Measurements from ENCODE around the gene ZNF501.

Gene ZNF501

GRCh38 chr3:44729384-44729910 lies at the start of gene ZNF501:
ZNF501 (plus strand) TSS chr3:44729635; CDS start chr3:44734422, 4,787 bp downstream.
- DNase-seq, result peak; percentile 81

GRCh38 chr3:44680921-44681455 lies 48.4 kb upstream of the ZNF501 start:
- DNase-seq, result no peak

DNA sequence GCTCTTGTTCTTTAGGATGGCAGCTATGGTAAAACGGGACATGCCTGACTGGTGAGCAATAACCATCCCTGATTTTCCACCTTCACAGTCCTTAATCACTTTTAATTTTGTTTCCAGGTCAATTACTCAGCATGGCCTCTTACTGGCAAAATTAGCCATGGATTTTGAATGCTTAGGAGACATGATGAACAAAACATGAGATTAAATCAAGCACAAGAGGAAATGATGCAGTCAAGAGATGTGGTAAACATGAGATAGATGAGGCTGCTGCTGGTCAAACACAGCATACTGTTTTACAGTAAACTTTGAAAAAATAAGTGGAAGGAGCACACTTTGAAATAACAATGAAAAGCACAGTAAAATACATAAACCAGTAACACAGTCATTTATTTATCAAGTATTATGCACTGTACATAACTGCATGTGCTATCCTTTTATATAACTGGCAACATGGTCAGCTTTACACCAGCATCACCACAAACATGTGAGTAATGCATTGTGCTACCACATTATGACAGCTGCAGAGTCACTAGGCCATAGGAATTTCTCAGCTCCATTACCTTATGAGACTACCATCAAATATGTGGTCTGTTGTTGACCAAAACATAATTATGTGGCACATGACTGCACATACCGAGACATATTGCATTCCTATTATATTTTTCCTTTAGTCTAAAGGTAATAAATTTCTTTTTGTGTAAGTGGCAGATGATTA lies 47.1 kb upstream of the ZNF501 start:
- no peak for DNase-seq

GRCh38 chr3:44685128-44685800 lies 44.2 kb upstream of the ZNF501 start:
- DNase-seq, result peak; percentile 74

DNA sequence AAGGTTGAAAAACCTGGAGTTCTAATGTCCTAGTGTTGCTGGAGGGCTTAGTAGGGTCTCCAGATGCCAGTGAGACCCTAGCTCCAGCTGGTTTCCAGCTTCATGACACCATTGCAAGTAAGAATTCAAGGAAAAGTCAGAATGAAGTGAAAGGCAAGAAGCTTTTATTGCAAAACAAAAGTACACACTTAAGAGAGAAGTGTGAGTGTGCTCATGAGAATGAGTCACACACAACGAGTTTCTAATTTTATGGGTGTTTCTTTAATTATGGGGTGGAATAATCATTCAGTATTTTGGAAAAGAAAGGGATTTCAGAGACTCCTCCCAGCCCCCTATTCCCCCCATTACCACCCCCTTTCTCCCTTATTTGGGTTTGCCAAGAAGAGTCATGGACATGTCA lies 41.5 kb upstream of the ZNF501 start:
- DNase-seq, result no peak

GRCh38 chr3:44712455-44713075 lies 16.9 kb upstream of the ZNF501 start, which contains the start of gene ZNF502:
ZNF502 (plus strand) TSS chr3:44712660; CDS start chr3:44720262, 7,602 bp downstream.
- DNase-seq, result peak; percentile 74

GRCh38 chr3:44721231-44722102 lies 8.0 kb upstream of the ZNF501 start:
- no peak for DNase-seq

DNA sequence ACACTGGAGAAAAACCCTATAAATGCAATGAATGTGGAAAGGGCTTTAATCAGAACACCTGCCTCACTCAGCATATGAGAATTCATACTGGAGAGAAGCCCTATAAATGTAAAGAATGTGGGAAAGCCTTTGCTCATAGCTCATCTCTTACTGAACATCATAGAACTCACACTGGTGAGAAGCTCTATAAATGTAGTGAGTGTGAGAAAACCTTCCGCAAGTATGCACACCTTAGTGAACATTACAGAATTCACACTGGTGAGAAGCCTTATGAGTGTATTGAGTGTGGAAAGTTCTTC lies 7.4 kb upstream of the ZNF501 start:
- DNase-seq, result no peak

GRCh38 chr3:44734646-44735168 lies 5.3 kb downstream of the ZNF501 start:
- no peak for DNase-seq

DNA sequence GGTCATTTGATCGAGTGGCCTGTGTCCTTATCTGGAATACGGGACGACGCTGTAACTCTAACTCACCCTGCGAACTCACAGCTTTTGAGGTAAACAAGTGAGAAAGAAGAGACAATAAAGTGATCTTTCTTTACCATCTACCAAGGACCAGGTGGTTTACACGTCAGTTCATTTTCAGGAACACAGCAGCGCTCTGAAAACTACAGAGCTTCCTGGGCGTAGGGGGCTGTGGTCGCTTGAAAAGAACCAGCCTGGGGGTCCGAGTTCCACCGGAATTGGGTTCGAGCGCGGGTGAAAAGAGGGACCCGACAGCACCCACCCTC lies 31.6 kb downstream of the ZNF501 start:
- DNase-seq, result no peak

DNA sequence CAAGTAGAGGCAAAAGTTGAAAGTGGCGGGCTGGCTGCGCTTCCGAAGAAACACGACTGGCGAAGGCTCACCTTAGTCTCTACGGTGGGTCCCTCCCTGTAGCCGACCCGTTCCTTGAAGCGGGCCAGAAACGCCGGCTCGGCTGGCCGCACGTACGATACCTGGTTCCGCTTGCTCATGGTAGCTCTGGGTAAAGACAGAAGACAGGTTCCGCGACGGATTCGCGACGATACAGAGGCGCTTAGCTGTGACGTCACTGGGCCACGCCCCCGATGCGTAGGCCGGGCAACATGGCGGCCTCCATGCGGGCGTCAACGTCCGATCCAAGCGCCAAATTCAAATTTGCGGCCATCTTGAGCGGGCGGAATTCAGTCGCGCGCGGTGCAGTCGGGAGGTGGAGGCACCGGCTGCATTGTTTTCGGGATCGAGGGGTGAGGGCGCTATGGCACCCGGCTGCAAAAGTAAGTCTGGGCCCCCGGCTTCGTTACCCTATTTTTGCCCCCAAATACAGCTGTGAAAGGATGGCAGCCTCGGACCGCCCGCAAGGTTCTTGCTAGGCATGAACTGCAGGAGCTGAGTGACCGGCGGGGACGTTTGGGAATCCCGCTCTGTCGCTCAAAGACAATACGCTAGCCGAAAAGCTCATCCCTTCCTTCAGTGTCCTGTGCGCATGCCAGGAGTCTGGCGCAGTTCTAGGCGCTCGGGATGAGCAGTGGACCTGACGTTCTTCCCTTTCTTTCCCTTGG lies 32.2 kb downstream of the ZNF501 start, which contains the start of the genes KIAA1143 and KIF15:
Gene KIAA1143, minus strand, starts transcription at position 196 of the 746 bp plus-strand sequence. Its CDS starts 17 bp downstream, at position 179.
Gene KIF15, plus strand, starts transcription at position 371 of the 746 bp plus-strand sequence. Its CDS starts 72 bp downstream, at position 443.
- DNase-seq, result peak; percentile 76

DNA sequence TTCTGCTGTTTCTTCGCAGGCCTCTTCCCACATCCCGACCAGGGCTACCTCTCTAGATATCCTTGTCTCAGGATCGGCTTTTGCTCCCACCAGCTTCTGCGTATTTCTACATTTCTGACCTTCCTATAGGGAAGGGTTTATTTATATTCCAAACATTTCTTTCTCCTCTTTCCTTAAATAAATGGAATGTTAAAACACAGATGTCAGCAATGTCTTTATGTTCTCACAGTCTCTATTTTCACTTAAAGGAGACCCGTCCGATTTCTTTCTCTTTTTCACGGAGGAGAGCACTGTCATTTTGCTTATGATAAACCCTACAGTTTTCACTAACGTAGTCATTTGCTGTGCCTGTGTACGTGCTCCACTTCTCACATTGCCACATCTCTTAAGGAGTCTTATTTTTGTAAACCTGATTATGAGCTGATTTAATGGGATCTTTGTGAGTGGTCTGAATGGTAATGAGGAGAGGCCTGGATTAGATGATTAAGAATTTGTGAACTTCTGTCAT lies 32.8 kb downstream of the ZNF501 start:
- no peak for DNase-seq

- no peak for DNase-seq
Measured at GRCh38 chr3:44762690-44763089, 33.3 kb downstream of the ZNF501 start.

GRCh38 chr3:44764248-44764647 lies 34.8 kb downstream of the ZNF501 start:
- DNase-seq, result no peak

- DNase-seq, result no peak
Measured at GRCh38 chr3:44771424-44772098, 42.1 kb downstream of the ZNF501 start.

DNA sequence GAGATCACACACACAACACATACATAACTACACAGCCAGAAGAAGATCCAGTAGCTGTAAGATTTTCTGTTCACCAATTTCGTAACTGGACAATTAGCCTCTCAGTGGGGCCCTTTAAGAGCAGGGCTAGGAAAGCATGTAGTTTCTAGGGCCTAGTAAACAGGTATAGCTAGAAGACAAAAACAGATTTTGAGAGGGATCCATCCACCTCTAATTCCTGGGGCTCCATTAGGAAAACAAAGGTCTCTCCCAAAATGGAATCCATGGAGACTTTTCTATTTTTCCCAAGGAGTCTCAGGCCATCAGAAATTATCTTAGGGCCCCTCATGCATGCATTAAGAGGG lies 42.6 kb downstream of the ZNF501 start:
- no peak for DNase-seq

GRCh38 chr3:44782891-44783290 lies 53.5 kb downstream of the ZNF501 start:
- DNase-seq, result no peak
